Esophagus squamous epithelium (tissue), 5 donors: ENCODE data around the gene ABCA1. TPM values are rescaled to one million over a fixed set of nuclear protein-coding genes. Genes with fewer than 3 reads are reported as not detected.
"Not testable (repeated sequence)": the region's sequence is repeated elsewhere in the genome, so short reads cannot be mapped to it uniquely, and the experiment has no call there.

Source experiments
- DNase-seq: peaks from one replicate; lab custom pipeline; 2025; lab: John Stamatoyannopoulos, UW
- H3K27ac ChIP-seq, 4 donors: fragments of 200-600 bp; sonication (generic); one replicate each; pipeline ENCODE4 v1.5.1; 2016 to 2019; ENCODE audit warnings: mild to moderate bottlenecking in 1 of 4
- H3K27me3 ChIP-seq, 4 donors: fragments of 200-600 bp; sonication (generic); 1 replicate in 3 of 4; 2 replicates in 1 of 4; pipeline versions ENCODE4 v1.5.1 to v1.6.0; 2017 to 2021; ENCODE audit warnings: antibody characterized with exemption in 1 of 4
- H3K36me3 ChIP-seq, 3 donors: fragments of 200-600 bp; sonication (generic); one replicate each; pipeline ENCODE4 v1.5.1; 2016 to 2019
- H3K4me1 ChIP-seq, 3 donors: fragments of 200-600 bp; sonication (generic); one replicate each; pipeline ENCODE4 v1.5.1; 2017 to 2019
- H3K4me3 ChIP-seq, 4 donors: fragments of 200-600 bp; sonication (generic); 1 replicate in 3 of 4; 2 replicates in 1 of 4; pipeline ENCODE4 v1.5.1; 2016 to 2019; ENCODE audit warnings: mild to moderate bottlenecking in 2 of 4, moderate library complexity in 1 of 4
- H3K9me3 ChIP-seq, 3 donors: fragments of 200-600 bp; sonication (generic); one replicate each; pipeline ENCODE4 v1.5.1; 2016 to 2019
- POLR2A ChIP-seq, 4 donors: fragments of 450-650 bp; IDR thresholded peaks; one replicate each; pipeline ENCODE4 v1.6.1; 2017; ENCODE audit warnings: antibody characterized with exemption in 4 of 4, mild to moderate bottlenecking in 4 of 4, moderate library complexity in 3 of 4
- WGBS, 2 donors: methylation state at CpG; one replicate each; pipeline ENCODE4 v1.1.5; 2018; 5-methylcytosine and 5-hydroxymethylcytosine counted together
- intact Hi-C: fragments of 100-400 bp; cut with DNase I; formaldehyde crosslinking; loops from one replicate; pipeline ENCODE4 v1.15.0; 2022
- total RNA-seq, 4 donors: library from RNA; depleted of rRNA; stranded (reverse); fragments of >200 nt; gene quantifications; one replicate each; pipeline ENCODE4 v1.1.0, GENCODE V29; 2016
- TF ChIP-seq, protein P1 (sequence below), 6 experiments: fragments of 450-650 bp in 4 of 6; fragments of 200-600 bp in 2 of 6; sonication (generic) in 2 of 6; IDR thresholded peaks; one replicate each; pipeline ENCODE4 v1.5.1; 2016 to 2019; ENCODE audit warnings: antibody characterized with exemption in 6 of 6, mild to moderate bottlenecking in 4 of 6, moderate library complexity in 4 of 6
- donor health status: DM: yes; HTN: yes; CAD: no.

ABCA1 gene
- total RNA-seq, 4 donors from 2014 or later: 7.7 to 37.6 (median 23.3) TPM

DNA sequence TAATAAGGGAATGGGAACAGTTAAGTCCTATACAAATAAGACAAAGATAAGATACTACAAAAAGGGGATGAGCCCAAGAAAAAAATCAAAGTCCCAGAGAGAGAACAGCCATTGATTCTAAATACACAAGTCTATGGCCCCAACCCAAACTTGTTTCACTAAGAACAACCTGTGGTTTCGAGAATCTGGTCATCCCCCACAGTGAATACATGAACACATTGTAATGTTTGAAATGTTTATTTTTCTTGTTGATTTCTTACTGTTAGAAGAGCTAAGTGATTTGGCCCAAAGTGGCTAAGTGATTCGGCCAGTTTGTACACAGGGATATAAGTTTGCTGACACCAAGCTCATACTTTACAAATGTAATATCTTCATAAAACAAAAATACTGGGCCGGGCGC lies 3.3 kb upstream of the ABCA1 start:
- 75 to 86% methylated on average over 4 of the region's 4 CpGs for WGBS, 2 donors
- H3K4me1 ChIP-seq: peaks cover 0 to 21% (median 3%) of the 10 kb centered on the region in 3 donors
- no peaks in the 10 kb centered on the region for H3K27me3 ChIP-seq
- DNase-seq: no peak
- no peak for TF ChIP-seq POLR2A (IDR thresholded peaks at IDR 0.05)
- TF ChIP-seq, protein P1, sequence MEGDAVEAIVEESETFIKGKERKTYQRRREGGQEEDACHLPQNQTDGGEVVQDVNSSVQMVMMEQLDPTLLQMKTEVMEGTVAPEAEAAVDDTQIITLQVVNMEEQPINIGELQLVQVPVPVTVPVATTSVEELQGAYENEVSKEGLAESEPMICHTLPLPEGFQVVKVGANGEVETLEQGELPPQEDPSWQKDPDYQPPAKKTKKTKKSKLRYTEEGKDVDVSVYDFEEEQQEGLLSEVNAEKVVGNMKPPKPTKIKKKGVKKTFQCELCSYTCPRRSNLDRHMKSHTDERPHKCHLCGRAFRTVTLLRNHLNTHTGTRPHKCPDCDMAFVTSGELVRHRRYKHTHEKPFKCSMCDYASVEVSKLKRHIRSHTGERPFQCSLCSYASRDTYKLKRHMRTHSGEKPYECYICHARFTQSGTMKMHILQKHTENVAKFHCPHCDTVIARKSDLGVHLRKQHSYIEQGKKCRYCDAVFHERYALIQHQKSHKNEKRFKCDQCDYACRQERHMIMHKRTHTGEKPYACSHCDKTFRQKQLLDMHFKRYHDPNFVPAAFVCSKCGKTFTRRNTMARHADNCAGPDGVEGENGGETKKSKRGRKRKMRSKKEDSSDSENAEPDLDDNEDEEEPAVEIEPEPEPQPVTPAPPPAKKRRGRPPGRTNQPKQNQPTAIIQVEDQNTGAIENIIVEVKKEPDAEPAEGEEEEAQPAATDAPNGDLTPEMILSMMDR (IDR thresholded peaks at IDR 0.05): no peak
- intact Hi-C loops: no loop called here
- no peak overlapping the region for H3K4me3 ChIP-seq
- no peaks in the 10 kb centered on the region for H3K9me3 ChIP-seq
- H3K36me3 ChIP-seq: no peaks in the 10 kb centered on the region
- H3K27ac ChIP-seq: no peak overlapping the region

DNA sequence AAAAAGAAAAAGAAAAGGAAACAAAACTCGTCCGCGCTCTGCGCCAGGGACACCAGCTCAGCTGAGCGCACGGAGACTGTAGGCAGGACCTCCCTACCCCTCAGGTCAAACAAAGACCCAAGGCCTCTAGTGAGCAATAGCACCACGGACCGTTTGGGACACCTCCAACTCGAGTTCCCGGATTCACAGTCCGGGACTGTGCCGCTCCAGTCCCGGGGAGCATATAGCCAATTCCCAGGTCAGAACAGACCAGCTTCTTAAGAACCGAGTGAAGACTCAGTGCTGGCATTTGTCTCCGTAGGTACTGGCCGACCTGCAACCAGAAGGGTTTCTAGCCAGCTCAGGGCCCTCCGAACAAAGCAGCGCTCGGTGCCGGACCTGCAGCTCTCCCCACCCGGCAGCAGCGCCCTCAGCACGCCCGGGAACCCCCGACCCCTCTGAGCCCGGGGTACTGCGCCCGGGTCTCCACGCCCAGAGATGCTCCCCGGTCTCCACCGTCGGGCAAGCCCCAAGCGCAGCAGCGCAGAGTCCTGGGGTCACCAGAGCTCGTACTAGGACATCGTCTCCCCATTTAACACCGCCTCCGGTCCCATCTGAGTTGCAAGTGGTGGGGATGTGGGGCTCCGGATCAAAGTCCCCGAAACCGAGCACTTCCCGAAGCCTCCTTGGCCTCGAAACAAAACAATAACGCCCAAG lies 591 bp downstream of the ABCA1 start:
- DNase-seq: no peak
- peak overlapping the region; percentile 75 to 91 (median 84) for H3K4me3 ChIP-seq
- H3K9me3 ChIP-seq: no peaks in the 10 kb centered on the region
- peak overlapping the region; percentile 89 to 93 (median 90) for H3K27ac ChIP-seq
- H3K4me1 ChIP-seq: peaks cover 0 to 60% (median 26%) of the 10 kb centered on the region in 3 donors
- intact Hi-C loops: loop anchor here (5.0 to 10.0 kb wide), 2 partner anchors 63 to 230 kb away; no protein-coding TSS in a partner anchor
- TF ChIP-seq POLR2A (IDR thresholded peaks at IDR 0.05): no peak
- TF ChIP-seq, protein P1 (IDR thresholded peaks at IDR 0.05): no peak
- H3K36me3 ChIP-seq: no peaks in the 10 kb centered on the region
- no peaks in the 10 kb centered on the region for H3K27me3 ChIP-seq
- 0% methylated on average over 15 to 29 of the region's 44 CpGs for WGBS, 2 donors

DNA sequence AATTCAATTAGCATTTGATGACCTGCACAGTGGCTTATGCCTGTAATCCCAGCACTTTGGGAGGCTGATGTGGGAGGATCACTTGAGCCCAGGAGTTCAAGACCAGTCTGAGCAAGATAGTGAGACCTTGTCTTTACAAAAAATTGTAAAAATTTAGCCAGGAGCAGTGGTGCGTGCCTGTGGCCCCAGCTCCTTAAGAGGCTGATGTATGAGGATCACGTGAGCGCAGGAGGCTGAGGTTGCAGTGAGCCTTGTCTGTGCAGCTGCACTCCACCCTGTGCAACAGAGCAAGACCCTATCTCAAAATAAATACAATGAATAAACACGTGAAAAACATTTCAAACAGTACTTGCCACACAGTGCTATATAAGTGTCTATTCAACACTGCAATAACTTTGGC lies 4.2 kb downstream of the ABCA1 start:
- Histone ChIP-seq H3K27me3 (no peaks in the 10 kb centered on the region), H3K36me3 (no peaks in the 10 kb centered on the region), H3K9me3 (no peaks in the 10 kb centered on the region), H3K4me3 (peak overlapping the region in 1 of 4 donors; percentile 27), H3K4me1 (peaks cover 0 to 92% (median 56%) of the 10 kb centered on the region in 3 donors), H3K27ac (peak overlapping the region in 1 of 4 donors; percentile 49)
- 62% methylated on average over 4 of the region's 4 CpGs for WGBS, 2 donors
- TF ChIP-seq POLR2A (IDR thresholded peaks at IDR 0.05): no peak
- TF ChIP-seq, protein P1 (IDR thresholded peaks at IDR 0.05): no peak
- intact Hi-C loops: loop anchor here (10.0 kb wide), 1 partner anchor 59 kb away; no protein-coding TSS in a partner anchor
- no peak for DNase-seq

DNA sequence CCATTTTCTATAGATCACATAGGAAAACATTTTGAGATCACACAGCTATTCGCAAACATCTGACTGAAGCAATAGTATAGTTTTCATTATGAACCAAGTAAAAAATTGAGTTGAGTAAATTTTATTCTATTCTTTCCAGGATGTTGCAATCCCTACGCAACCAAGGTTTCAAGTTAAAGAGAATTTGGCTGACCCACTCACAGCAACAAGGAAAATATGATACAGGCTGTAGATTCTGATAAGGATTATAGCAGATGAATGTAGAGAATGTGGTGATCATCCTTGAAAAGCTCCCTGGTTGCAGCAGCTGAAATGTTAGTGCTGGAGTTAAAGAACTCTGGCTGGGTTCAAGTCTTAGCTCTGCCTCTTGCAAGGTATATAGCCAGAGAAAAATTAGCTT lies 4.7 kb downstream of the ABCA1 start:
- 27 to 55% methylated on average over 2 of the region's 2 CpGs for WGBS, 2 donors
- intact Hi-C loops: loop anchor here (10.0 kb wide), 1 partner anchor 58 kb away; no protein-coding TSS in a partner anchor
- no peaks in the 10 kb centered on the region for H3K9me3 ChIP-seq
- H3K4me3 ChIP-seq: peak overlapping the region in 1 of 4 donors; percentile 27
- peak overlapping the region in 2 of 4 donors; percentile 13 to 49 for H3K27ac ChIP-seq
- H3K27me3 ChIP-seq: no peaks in the 10 kb centered on the region
- H3K36me3 ChIP-seq: no peaks in the 10 kb centered on the region
- no peak for DNase-seq
- TF ChIP-seq, protein P1 (IDR thresholded peaks at IDR 0.05): no peak
- no peak for TF ChIP-seq POLR2A (IDR thresholded peaks at IDR 0.05)
- peaks cover 0 to 92% (median 56%) of the 10 kb centered on the region in 3 donors for H3K4me1 ChIP-seq

DNA sequence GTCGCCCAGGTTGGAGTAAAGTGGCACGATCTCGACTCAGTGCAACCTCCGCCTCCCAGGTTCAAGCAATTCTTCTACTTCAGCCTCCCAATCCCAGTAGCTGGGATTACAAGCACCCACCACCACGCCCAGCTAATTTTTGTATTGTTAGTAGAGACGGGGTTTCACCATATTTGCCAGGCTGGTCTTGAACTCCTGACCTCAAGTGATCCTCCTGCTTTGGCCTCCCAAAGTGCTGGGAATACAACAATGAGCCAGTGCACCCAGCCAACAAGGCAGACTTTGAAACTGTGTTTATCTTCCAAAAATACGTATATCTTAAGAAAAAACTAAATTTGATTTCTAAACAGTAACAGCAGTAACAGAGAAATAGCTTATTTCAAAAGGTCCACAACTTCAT lies 5.2 kb downstream of the ABCA1 start:
- WGBS, 2 donors: 85 to 92% methylated on average over 7 of the region's 7 CpGs
- Histone ChIP-seq H3K4me1 (peaks cover 0 to 89% (median 56%) of the 10 kb centered on the region in 3 donors), H3K27ac (peak overlapping the region in 2 of 4 donors; percentile 13 to 49), H3K4me3 (peak overlapping the region in 1 of 4 donors; percentile 27)
- intact Hi-C loops: loop anchor here (10.0 kb wide), 1 partner anchor 58 kb away; no protein-coding TSS in a partner anchor
- not testable (repeated sequence) for H3K36me3 ChIP-seq, DNase-seq, H3K9me3 ChIP-seq, H3K27me3 ChIP-seq
